GM12878 (cell line): ENCODE data around the gene NCAPD2. TPM values are rescaled to one million over a fixed set of nuclear protein-coding genes. Genes with fewer than 3 reads are reported as not detected.
A peak's percentile ranks its signal among the peaks of the same experiment; 100 is the strongest.

Source experiments
- CHD2 ChIP-seq: IDR thresholded peaks from 2 replicates; pipeline ENCODE4 v1.6.1; 2011; ENCODE audit warnings: low read depth, low read length, improper control_type of control experiment, borderline replicate concordance
- CTCF ChIP-seq, 3 experiments: IDR thresholded peaks in 2 of 3; conservative IDR thresholded peaks in 1 of 3; 2 replicates each; pipeline ENCODE4 v1.5.1; 2011; ENCODE audit warnings: low read depth in 3 of 3, low read length in 3 of 3, mild to moderate bottlenecking in 3 of 3, control low read depth in 2 of 3, moderate library complexity in 2 of 3, inconsistent platforms in 1 of 3, mixed read lengths in 1 of 3; ENCODE audit not compliant: control insufficient read depth in 2 of 3, insufficient read depth in 1 of 3; ENCODE audit errors: extremely low read depth in 1 of 3
- FOS ChIP-seq: IDR thresholded peaks from 3 replicates; pipeline ENCODE4 v1.6.1; 2011; ENCODE audit warnings: borderline replicate concordance; ENCODE audit not compliant: insufficient read length; ENCODE audit errors: extremely low read depth
- KAT2A ChIP-seq: conservative IDR thresholded peaks from 2 replicates; pipeline ENCODE4 v1.6.1; 2011; ENCODE audit warnings: low read depth, low read length; ENCODE audit not compliant: control insufficient read depth
- NFYA ChIP-seq: IDR thresholded peaks from 2 replicates; pipeline ENCODE4 v1.6.1; 2011; ENCODE audit warnings: low read depth, mild to moderate bottlenecking, low read length, improper control_type of control experiment, borderline replicate concordance
- NFYB ChIP-seq: IDR thresholded peaks from 2 replicates; pipeline ENCODE4 v1.6.1; 2011; ENCODE audit warnings: low read depth, mild to moderate bottlenecking, low read length, improper control_type of control experiment, moderate library complexity; ENCODE audit not compliant: insufficient read depth
- POLR2A ChIP-seq: IDR thresholded peaks from 2 replicates; pipeline ENCODE4 v1.6.1; 2011; ENCODE audit warnings: low read depth, mild to moderate bottlenecking, low read length
- SIX5 ChIP-seq: IDR thresholded peaks from 2 replicates; pipeline ENCODE4 v1.6.1; 2011; ENCODE audit warnings: mild to moderate bottlenecking, low read depth, low read length, moderate library complexity; ENCODE audit not compliant: severe bottlenecking
- SMARCA5 ChIP-seq: fragments of 450-650 bp; IDR thresholded peaks from 2 replicates; pipeline ENCODE4 v1.6.1; 2017; ENCODE audit warnings: mild to moderate bottlenecking
- ZBTB11 ChIP-seq: fragments of 450-650 bp; formaldehyde crosslinking; IDR thresholded peaks from 2 replicates; pipeline ENCODE4 v1.5.0; 2022; ENCODE audit warnings: mild to moderate bottlenecking, missing genetic modification characterization
- ZBTB33 ChIP-seq: fragments of 450-650 bp; IDR thresholded peaks from 2 replicates; pipeline ENCODE4 v1.6.1; 2017; ENCODE audit warnings: mild to moderate bottlenecking
- ZBTB40 ChIP-seq: fragments of 450-650 bp; IDR thresholded peaks from 2 replicates; pipeline ENCODE4 v1.6.1; 2016; ENCODE audit warnings: mild to moderate bottlenecking, moderate library complexity, borderline replicate concordance
- polyA plus RNA-seq, 11 experiments: library from polyadenylated mRNA; depleted of rRNA in 4 of 11; unstranded in 6 of 11; stranded (reverse) in 5 of 11; fragments of >200 nt; fragmentation: Nextera tagmentation in 4 of 11; fragmentation: Illumina TruSeq in 1 of 11; extraction: Ambion mirVana in 4 of 11; extraction: Trizol in 1 of 11; gene quantifications; 1 replicate in 1 of 11; 2 replicates in 10 of 11; pipeline versions ENCODE4 v1.2.1 to v1.2.3, GENCODE V29; 2011 to 2016; ENCODE audit warnings: inconsistent platforms in 2 of 11, missing spikeins in 2 of 11, low read depth in 1 of 11
- total RNA-seq, 4 experiments: library from RNA; depleted of rRNA in 3 of 4; stranded (reverse); fragments of >200 nt in 3 of 4; fragmentation: Illumina TruSeq in 1 of 4; extraction: Trizol in 1 of 4; gene quantifications; 2 replicates each; pipeline versions ENCODE4 v1.2.1 to v1.2.3, GENCODE V29; 2013 to 2021

NCAPD2 gene
- total and polyA plus RNA-seq, 10 of the 15 experiments (the other 5 are each of a cell fraction or from before 2014, with no cell fraction given): 24.2 to 160 (median 110) TPM

GRCh38 chr12:6570264-6570887 lies 76.5 kb downstream of the NCAPD2 start (continued):
- TF ChIP-seq ZBTB33 (0 out of 2 replicates have a peak, but pooled peaks have one; percentile 41), CHD2 (0 out of 2 replicates have a peak, but pooled peaks have one; percentile 45), NFYA (no peak), POLR2A (0 out of 2 replicates have a peak, but pooled peaks have one; percentile 37), NFYB (no peak), ZBTB40 (no peak), CTCF (IDR thresholded peaks at IDR 0.05 in 2 of 3, conservative IDR thresholded peaks at IDR 0.05 in 1 of 3; ENCODE audit: control insufficient read depth in 2 of 3, extremely low read depth in 1 of 3, insufficient read depth in 1 of 3, low read depth in 3 of 3, low read length in 3 of 3) (peak; percentile 62 to 75 (median 64)), ZBTB11 (CRISPR knock-in tag) (no peak), FOS (no peak), SMARCA5 (0 out of 2 replicates have a peak, but pooled peaks have one; percentile 26), SIX5 (no peak), KAT2A (no peak)
